CD4-positive, alpha-beta T cell treated with Interferon alpha-2 for 1 hour (primary cell): ENCODE measurements around the gene AMH.

ENCODE experiments used
- DNase-seq, 2 donors: peaks; one replicate each; pipeline ENCODE4 v3.0.0-alpha.2; 2020 to 2022

Gene AMH

GRCh38 chr19:2251106-2252054 lies 2.3 kb downstream of the AMH start:
- peak in 1 of 2 donors; percentile 19 for DNase-seq

- DNase-seq, result peak in 1 of 2 donors; percentile 10
Observed at GRCh38 chr19:2252055-2252796, 3.1 kb downstream of the AMH start.

GRCh38 chr19:2252797-2253105 lies 3.6 kb downstream of the AMH start:
- DNase-seq, result peak in 1 of 2 donors; percentile 14

- peak; percentile 60 to 64 for DNase-seq
Observed at GRCh38 chr19:2253106-2254063, 4.3 kb downstream of the AMH start.

- DNase-seq, result no peak
Observed at GRCh38 chr19:2254064-2254872, 5.1 kb downstream of the AMH start.

- no peak for DNase-seq
Observed at GRCh38 chr19:2255112-2255845, 6.2 kb downstream of the AMH start.

- no peak for DNase-seq
Observed at GRCh38 chr19:2255982-2256685, 7.0 kb downstream of the AMH start, which contains the start of gene JSRP1. JSRP1 (minus strand) TSS chr19:2256417; CDS start chr19:2255314, 1,103 bp downstream.

GRCh38 chr19:2259336-2259735 lies 10.2 kb downstream of the AMH start:
- DNase-seq, result no peak

- DNase-seq, result peak in 1 of 2 donors; percentile 50
Observed at GRCh38 chr19:2260341-2260805, 11.2 kb downstream of the AMH start.

- peak; percentile 46 to 74 for DNase-seq
Observed at GRCh38 chr19:2261438-2262172, 12.5 kb downstream of the AMH start.

GRCh38 chr19:2266183-2266993 lies 17.3 kb downstream of the AMH start:
- DNase-seq, result peak in 1 of 2 donors; percentile 65

- no peak for DNase-seq
Observed at GRCh38 chr19:2268480-2268830, 19.3 kb downstream of the AMH start.

- DNase-seq, result no peak
Observed at GRCh38 chr19:2268861-2269243, 19.7 kb downstream of the AMH start.

- peak; percentile 98 to 99 for DNase-seq
Observed at GRCh38 chr19:2269244-2270156, 20.4 kb downstream of the AMH start.

GRCh38 chr19:2270157-2270422 lies 21.0 kb downstream of the AMH start:
- no peak for DNase-seq

- peak; percentile 82 for DNase-seq
Observed at GRCh38 chr19:2270423-2271233, 21.5 kb downstream of the AMH start.
